Neural progenitor cell (in vitro differentiated cells): ENCODE data around the gene SPP1.

ENCODE experiments used
- EZH2 ChIP-seq: fragments of 200-600 bp; sonication (generic); IDR thresholded peaks from 2 replicates; pipeline ENCODE4 v1.6.1; 2017; ENCODE audit warnings: antibody characterized with exemption, mild to moderate bottlenecking, moderate library complexity
- EZH2phosphoT487 ChIP-seq: fragments of 200-600 bp; sonication (generic); IDR thresholded peaks from 2 replicates; pipeline ENCODE4 v1.6.1; 2017; ENCODE audit warnings: antibody characterized with exemption
- TF ChIP-seq, protein P1 (sequence below): fragments of 200-600 bp; sonication (generic); IDR thresholded peaks from 2 replicates; pipeline ENCODE4 v1.5.1; 2017; ENCODE audit warnings: antibody characterized with exemption, mild to moderate bottlenecking

DNA sequence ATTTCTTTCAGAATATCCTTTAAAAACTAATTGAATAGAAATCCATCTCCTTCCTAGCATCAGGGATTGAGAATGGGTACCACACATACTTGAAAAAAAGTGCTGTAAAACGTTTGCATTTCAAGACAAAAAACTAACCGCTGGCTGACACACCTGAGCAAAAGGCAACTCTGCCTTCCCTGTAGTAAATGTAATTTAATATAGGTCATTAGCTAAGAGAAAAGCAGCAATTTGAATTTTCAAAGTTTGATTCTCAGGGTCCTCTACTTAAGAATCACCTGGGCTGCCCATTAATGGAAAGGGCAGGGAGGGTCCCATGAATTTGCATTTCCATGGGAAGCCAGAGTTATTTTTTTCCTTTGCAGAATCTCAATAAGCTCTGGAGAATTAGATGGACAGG lies 40.5 kb upstream of the SPP1 start:
- TF ChIP-seq, protein P1, sequence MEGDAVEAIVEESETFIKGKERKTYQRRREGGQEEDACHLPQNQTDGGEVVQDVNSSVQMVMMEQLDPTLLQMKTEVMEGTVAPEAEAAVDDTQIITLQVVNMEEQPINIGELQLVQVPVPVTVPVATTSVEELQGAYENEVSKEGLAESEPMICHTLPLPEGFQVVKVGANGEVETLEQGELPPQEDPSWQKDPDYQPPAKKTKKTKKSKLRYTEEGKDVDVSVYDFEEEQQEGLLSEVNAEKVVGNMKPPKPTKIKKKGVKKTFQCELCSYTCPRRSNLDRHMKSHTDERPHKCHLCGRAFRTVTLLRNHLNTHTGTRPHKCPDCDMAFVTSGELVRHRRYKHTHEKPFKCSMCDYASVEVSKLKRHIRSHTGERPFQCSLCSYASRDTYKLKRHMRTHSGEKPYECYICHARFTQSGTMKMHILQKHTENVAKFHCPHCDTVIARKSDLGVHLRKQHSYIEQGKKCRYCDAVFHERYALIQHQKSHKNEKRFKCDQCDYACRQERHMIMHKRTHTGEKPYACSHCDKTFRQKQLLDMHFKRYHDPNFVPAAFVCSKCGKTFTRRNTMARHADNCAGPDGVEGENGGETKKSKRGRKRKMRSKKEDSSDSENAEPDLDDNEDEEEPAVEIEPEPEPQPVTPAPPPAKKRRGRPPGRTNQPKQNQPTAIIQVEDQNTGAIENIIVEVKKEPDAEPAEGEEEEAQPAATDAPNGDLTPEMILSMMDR: no peak
- TF ChIP-seq EZH2phosphoT487 (no peak), EZH2 (no peak)
